H1 (cell line): ENCODE results near the gene LAIR2. TPM values are rescaled to one million over a fixed set of nuclear protein-coding genes. Genes with fewer than 3 reads are reported as not detected.

Experiments
- CTCF ChIA-PET: fragments of 300-600 bp; sonication (Branson Sonifier 250); formaldehyde crosslinking; loops from one replicate; lab custom pipeline; 2021; ENCODE audit not compliant: partially characterized antibody; lab: Charles Lee
- POLR2A ChIA-PET: fragments of 300-600 bp; sonication (Branson Sonifier 250); formaldehyde crosslinking; loops from one replicate; lab custom pipeline; 2021; ENCODE audit warnings: inconsistent platforms; ENCODE audit not compliant: partially characterized antibody; lab: Charles Lee
- DNase-seq, 2 experiments: peaks; one replicate each; pipeline versions ENCODE4 v3.0.0 to v3.0.0-alpha.2; 2010 to 2022; ENCODE audit warnings: low spot score in 2 of 2, low read depth in 1 of 2, mixed read lengths in 1 of 2
- FAIRE-seq: peaks from 2 replicates; lab custom pipeline; 2011; peaks lifted over from hg19 to GRCh38; lab: Jason Lieb, UNC
- H2AFZ ChIP-seq: 2 replicates; pipeline ENCODE4 v1.8.1; 2012; ENCODE audit warnings: low read length, inconsistent platforms
- H2AK5ac ChIP-seq: 2 replicates; pipeline ENCODE4 v1.6.1; 2013; ENCODE audit warnings: low read depth, low read length
- H2BK120ac ChIP-seq: replicated peaks from 2 replicates; pipeline ENCODE3; 2013; ENCODE audit warnings: low read depth, low read length, inconsistent platforms
- H2BK12ac ChIP-seq: 2 replicates; pipeline ENCODE4 v1.6.1; 2013; ENCODE audit warnings: low read depth, low read length
- H2BK15ac ChIP-seq: 2 replicates; pipeline ENCODE4 v1.6.1; 2013; ENCODE audit warnings: low read length
- H2BK20ac ChIP-seq: 2 replicates; pipeline ENCODE4 v1.6.1; 2013; ENCODE audit warnings: low read length
- H2BK5ac ChIP-seq: 2 replicates; pipeline ENCODE4 v1.6.1; 2013; ENCODE audit warnings: low read depth, low read length
- H3K14ac ChIP-seq: 2 replicates; pipeline ENCODE4 v1.6.1; 2013; ENCODE audit warnings: inconsistent platforms; ENCODE audit not compliant: insufficient read length
- H3K18ac ChIP-seq: 2 replicates; pipeline ENCODE4 v1.6.1; 2013; ENCODE audit warnings: low read length; ENCODE audit errors: extremely low read depth
- H3K23ac ChIP-seq: 2 replicates; pipeline ENCODE4 v1.6.1; 2013; ENCODE audit warnings: inconsistent platforms; ENCODE audit not compliant: insufficient read length
- H3K23me2 ChIP-seq: 2 replicates; pipeline ENCODE4 v1.6.1; 2013; ENCODE audit warnings: low read depth, low read length
- H3K27ac ChIP-seq: 2 replicates; pipeline ENCODE4 v1.6.1; 2011; ENCODE audit warnings: low read depth, low read length, inconsistent platforms
- H3K27me3 ChIP-seq, 4 experiments: replicated peaks in 1 of 4; 1 replicate in 1 of 4; 2 replicates in 3 of 4; pipeline versions ENCODE4 v1.6.1 to v1.8.1; 2011 to 2013; ENCODE audit warnings: low read length in 3 of 4, mild to moderate bottlenecking in 3 of 4, inconsistent platforms in 2 of 4, mixed read lengths in 2 of 4, moderate library complexity in 1 of 4; ENCODE audit not compliant: control insufficient read depth in 3 of 4, insufficient read depth in 3 of 4; ENCODE audit errors: extremely low read depth in 1 of 4
- H3K36me3 ChIP-seq, 4 experiments: 2 replicates each; pipeline versions ENCODE4 v1.6.1 to v1.8.1; 2011 to 2013; ENCODE audit warnings: mild to moderate bottlenecking in 4 of 4, low read length in 3 of 4, moderate library complexity in 2 of 4, control low read depth in 1 of 4, inconsistent platforms in 1 of 4; ENCODE audit not compliant: insufficient read depth in 4 of 4, control insufficient read depth in 2 of 4
- H3K4ac ChIP-seq: replicated peaks from 2 replicates; pipeline ENCODE3; 2013; ENCODE audit warnings: low read length, low read depth, mixed read lengths, inconsistent platforms; ENCODE audit not compliant: insufficient read length
- H3K4me1 ChIP-seq, 4 experiments: replicated peaks in 1 of 4; 1 replicate in 1 of 4; 2 replicates in 3 of 4; pipeline versions ENCODE4 v1.6.1 to v1.8.1; 2011 to 2013; ENCODE audit warnings: low read length in 3 of 4, inconsistent platforms in 2 of 4, mixed read lengths in 1 of 4; ENCODE audit not compliant: insufficient read depth in 4 of 4, control insufficient read depth in 3 of 4
- H3K4me2 ChIP-seq, 2 experiments: 2 replicates each; pipeline versions ENCODE4 v1.6.1 to v1.8.1; 2011 to 2013; ENCODE audit warnings: low read depth in 2 of 2, low read length in 2 of 2, control low read depth in 1 of 2, inconsistent platforms in 1 of 2, mild to moderate bottlenecking in 1 of 2; ENCODE audit not compliant: insufficient read depth in 1 of 2
- H3K4me3 ChIP-seq, 4 experiments: fragments of 200-600, 300-600 bp in 1 of 4; sonication (generic), shearing (Covaris generic), sonication (Bioruptor Twin) in 1 of 4; 2 replicates each; pipeline versions ENCODE4 v1.5.1 to v1.8.1; 2011 to 2016; ENCODE audit warnings: low read length in 4 of 4, low read depth in 3 of 4, control low read depth in 2 of 4, inconsistent platforms in 2 of 4, mild to moderate bottlenecking in 2 of 4, mixed read lengths in 1 of 4, moderate library complexity in 1 of 4; ENCODE audit not compliant: insufficient read depth in 2 of 4; ENCODE audit errors: extremely low read depth in 1 of 4
- H3K56ac ChIP-seq: replicated peaks from 2 replicates; pipeline ENCODE3; 2013; ENCODE audit warnings: low read depth, mild to moderate bottlenecking, mixed read lengths, low read length, inconsistent platforms; ENCODE audit not compliant: insufficient read length
- H3K79me1 ChIP-seq: 2 replicates; pipeline ENCODE4 v1.6.1; 2013; ENCODE audit warnings: low read depth, low read length, control low read depth
- H3K79me2 ChIP-seq, 2 experiments: 2 replicates each; pipeline versions ENCODE4 v1.6.1 to v1.8.1; 2012 to 2013; ENCODE audit warnings: low read length in 2 of 2, mild to moderate bottlenecking in 2 of 2, inconsistent platforms in 1 of 2; ENCODE audit not compliant: insufficient read depth in 2 of 2, control insufficient read depth in 1 of 2
- H3K9ac ChIP-seq, 4 experiments: replicated peaks in 1 of 4; 1 replicate in 1 of 4; 2 replicates in 3 of 4; pipeline versions ENCODE4 v1.6.1 to v1.8.1; 2011 to 2013; ENCODE audit warnings: low read depth in 3 of 4, low read length in 3 of 4, control low read depth in 2 of 4, mild to moderate bottlenecking in 2 of 4, moderate library complexity in 2 of 4, inconsistent platforms in 1 of 4; ENCODE audit errors: extremely low read depth in 1 of 4
- H3K9me3 ChIP-seq, 2 experiments: 2 replicates each; pipeline versions ENCODE4 v1.6.1 to v1.8.1; 2012 to 2013; ENCODE audit warnings: mild to moderate bottlenecking in 2 of 2, moderate library complexity in 2 of 2, control low read depth in 1 of 2, inconsistent platforms in 1 of 2, low read depth in 1 of 2, low read length in 1 of 2, mixed read lengths in 1 of 2; ENCODE audit not compliant: insufficient read depth in 2 of 2
- H4K20me1 ChIP-seq, 2 experiments: replicated peaks in 1 of 2; 2 replicates each; pipeline versions ENCODE3 to v1.8.1; 2011 to 2013; ENCODE audit warnings: inconsistent platforms in 2 of 2, low read length in 2 of 2, mild to moderate bottlenecking in 1 of 2; ENCODE audit not compliant: insufficient read depth in 2 of 2, control insufficient read depth in 1 of 2
- H4K5ac ChIP-seq: 2 replicates; pipeline ENCODE4 v1.6.1; 2013; ENCODE audit warnings: low read length, low read depth, mixed read lengths, inconsistent platforms; ENCODE audit not compliant: insufficient read length
- H4K8ac ChIP-seq: 2 replicates; pipeline ENCODE4 v1.8.0; 2013; ENCODE audit warnings: mild to moderate bottlenecking, moderate library complexity, low read length, inconsistent platforms; ENCODE audit not compliant: insufficient read depth; ENCODE audit errors: extremely low read depth
- H4K91ac ChIP-seq: replicated peaks from 2 replicates; pipeline ENCODE3; 2013; ENCODE audit warnings: low read length, mixed read lengths, inconsistent platforms; ENCODE audit not compliant: insufficient read length
- BRCA1 ChIP-seq: IDR thresholded peaks from 2 replicates; pipeline ENCODE4 v1.6.1; 2012; ENCODE audit warnings: low read depth, low read length, improper control_type of control experiment
- SP1 ChIP-seq: IDR thresholded peaks from 2 replicates; pipeline ENCODE4 v1.6.1; 2011; ENCODE audit warnings: low read depth, low read length
- SP4 ChIP-seq: IDR thresholded peaks from 2 replicates; pipeline ENCODE4 v1.6.1; 2012; ENCODE audit warnings: low read length, inconsistent platforms
- WGBS, 2 experiments: shearing (Covaris generic) in 1 of 2; methylation state at CpG; one replicate each; pipeline versions ENCODE4 v1.1.6 to v1.1.7; 2013 to 2015; ENCODE audit warnings: low lambda C conversion rate in 2 of 2, mixed read lengths in 2 of 2, inconsistent platforms in 1 of 2, low coverage in 1 of 2, missing lambda C conversion rate in 1 of 2; ENCODE audit not compliant: insufficient replicate concordance in 2 of 2, insufficient coverage in 1 of 2, insufficient read length in 1 of 2; ENCODE audit errors: extremely low coverage in 1 of 2, missing lambda C conversion rate in 1 of 2; 5-methylcytosine and 5-hydroxymethylcytosine counted together
- polyA plus RNA-seq, 7 experiments: library from polyadenylated mRNA; depleted of rRNA in 3 of 7; stranded (reverse) in 5 of 7; unstranded in 2 of 7; fragments of >200 nt in 5 of 7; fragments of 200-250 nt in 2 of 7; gene quantifications; 1 replicate in 5 of 7; 2 replicates in 1 of 7; 4 replicates in 1 of 7; pipeline versions ENCODE4 v1.2.1 to v1.2.3, GENCODE V29; 2011 to 2013; ENCODE audit warnings: missing spikeins in 2 of 7, mixed read lengths in 2 of 7
- total RNA-seq: library from RNA; stranded (reverse); fragmentation: NEBNext Ultra II Directional; extraction: Animal tissue kit (Norgen Biotek cat#: 25700); gene quantifications from 2 replicates; pipeline ENCODE4 v1.2.1, GENCODE V29; 2021

Gene LAIR2
- total and polyA plus RNA-seq, 2 of the 8 experiments (the other 6 are each of a cell fraction or from before 2014, with no cell fraction given), result not detected

GRCh38 chr19:54470276-54470887 is 32.2 kb upstream of the LAIR2 start:
- TF ChIP-seq BRCA1 (no peak), SP4 (no peak), SP1 (no peak)
- DNase-seq (no peak), FAIRE-seq (no peak)
- Histone ChIP-seq H3K4me3 (peak overlapping the region; percentile 21 to 59 (median 34); a peak in 5 of 8 replicates), H4K5ac (no peak overlapping the region), H2BK5ac (no peak overlapping the region), H3K4ac (no peak overlapping the region), H4K8ac (no peak overlapping the region), H3K56ac (no peak overlapping the region), H3K23ac (no peak overlapping the region), H3K79me1 (no peaks in the 10 kb centered on the region), H3K27ac (no peak overlapping the region), H4K91ac (no peak overlapping the region), H3K4me1 (peaks cover 3 to 10% (median 3%) of the 10 kb centered on the region in 4 experiments; a peak in 6 of 7 replicates), H2AK5ac (no peak overlapping the region), H2AFZ (no peak overlapping the region), H3K23me2 (peaks cover 7% of the 10 kb centered on the region; the same call in 1 of the 2 replicates), H4K20me1 (no peaks in the 10 kb centered on the region), H2BK20ac (no peak overlapping the region), H3K4me2 (peak overlapping the region; percentile 69 to 76), H3K36me3 (no peaks in the 10 kb centered on the region), H3K14ac (no peak overlapping the region), H3K9ac (no peak overlapping the region), H3K9me3 (no peaks in the 10 kb centered on the region), H2BK15ac (no peak overlapping the region), H3K79me2 (no peaks in the 10 kb centered on the region), H3K27me3 (peaks cover 3 to 33% (median 23%) of the 10 kb centered on the region in 4 experiments), H2BK12ac (0 out of 2 replicates have a peak overlapping the region, but pooled peaks have one; percentile 30), H2BK120ac (no peak overlapping the region), H3K18ac (no peak overlapping the region)
- POLR2A ChIA-PET, result interaction anchor here (1.0 to 1.2 kb wide), 3 partner anchors 12 to 34 kb away, joined by 3 to 4 read pairs (median 3); no protein-coding TSS in a partner anchor
- CTCF ChIA-PET, result interaction anchor here (0.6 to 1.2 kb wide), 3 partner anchors 8 to 1071 kb away, joined by 3 to 4 read pairs (median 4); no protein-coding TSS in a partner anchor
- WGBS, 2 experiments, result 82% methylated on average over 8 of the region's 10 CpGs; no CpG with 5 or more reads in 1 of the 2 experiments
